Neural progenitor cell (in vitro differentiated cells): ENCODE results near the gene MCCC1. TPM values are rescaled to one million over a fixed set of nuclear protein-coding genes. Genes with fewer than 3 reads are reported as not detected.
A peak's percentile ranks its signal among the peaks of the same experiment; 100 is the strongest.

Experiments
- DNase-seq: peaks from one replicate; pipeline ENCODE4 v3.0.0-alpha.2; 2016; ENCODE audit warnings: low spot score
- H2AFZ ChIP-seq: fragments of 200-600 bp; sonication (generic); replicated peaks from 2 replicates; pipeline ENCODE4 v1.6.1; 2016; ENCODE audit warnings: antibody characterized with exemption
- H3F3A ChIP-seq: fragments of 200-600 bp; sonication (generic); 2 replicates; pipeline ENCODE4 v1.6.1; 2016; ENCODE audit warnings: antibody characterized with exemption, low read depth
- H3K27ac ChIP-seq: fragments of 200-600 bp; sonication (generic); 2 replicates; pipeline ENCODE4 v1.5.1; 2016; ENCODE audit warnings: mild to moderate bottlenecking
- H3K27me3 ChIP-seq: fragments of 200-600 bp; sonication (generic); 2 replicates; pipeline ENCODE4 v1.6.1; 2016; ENCODE audit warnings: mild to moderate bottlenecking, moderate library complexity
- H3K36me3 ChIP-seq: fragments of 200-600 bp; sonication (generic); 2 replicates; pipeline ENCODE4 v1.5.1; 2016
- H3K4me1 ChIP-seq: fragments of 200-600 bp; sonication (generic); 2 replicates; pipeline ENCODE4 v1.6.1; 2016; ENCODE audit warnings: mixed run types
- H3K4me2 ChIP-seq: fragments of 200-600 bp; sonication (generic); 2 replicates; pipeline ENCODE4 v1.6.1; 2016
- H3K4me3 ChIP-seq: fragments of 200-600 bp; sonication (generic); 2 replicates; pipeline ENCODE4 v1.5.1; 2016
- H3K79me2 ChIP-seq: fragments of 200-600 bp; sonication (generic); 2 replicates; pipeline ENCODE4 v1.6.1; 2016; ENCODE audit warnings: low read depth
- H3K9ac ChIP-seq: fragments of 200-600 bp; sonication (generic); 2 replicates; pipeline ENCODE4 v1.6.1; 2016
- H3K9me3 ChIP-seq: fragments of 200-600 bp; sonication (generic); 2 replicates; pipeline ENCODE4 v1.5.1; 2016; ENCODE audit warnings: low read depth
- H4K20me1 ChIP-seq: fragments of 200-600 bp; sonication (generic); 2 replicates; pipeline ENCODE4 v1.6.1; 2016; ENCODE audit warnings: low read depth
- H3K27ac Mint-ChIP-seq: 3 replicates; pipeline ENCODE4 v1.8.0; 2021; ENCODE audit warnings: mixed read lengths
- H3K27me3 Mint-ChIP-seq: 2 replicates; pipeline ENCODE4 v1.8.0; 2022; ENCODE audit warnings: low read depth, mild to moderate bottlenecking, inconsistent platforms, moderate library complexity, mixed read lengths; ENCODE audit not compliant: insufficient read depth
- H3K36me3 Mint-ChIP-seq: 3 replicates; pipeline ENCODE4 v1.8.0; 2021; ENCODE audit warnings: mixed read lengths
- H3K4me1 Mint-ChIP-seq: 3 replicates; pipeline ENCODE4 v1.8.0; 2021; ENCODE audit warnings: mixed read lengths
- H3K4me3 Mint-ChIP-seq: 3 replicates; pipeline ENCODE4 v1.8.0; 2021; ENCODE audit warnings: mild to moderate bottlenecking, moderate library complexity, mixed read lengths
- H3K9me3 Mint-ChIP-seq: 3 replicates; pipeline ENCODE4 v1.8.0; 2020; ENCODE audit warnings: mixed read lengths
- CTCF ChIP-seq: fragments of 200-600 bp; sonication (generic); IDR thresholded peaks from 2 replicates; pipeline ENCODE4 v1.5.1; 2017; ENCODE audit warnings: antibody characterized with exemption, mild to moderate bottlenecking
- EZH2 ChIP-seq: fragments of 200-600 bp; sonication (generic); IDR thresholded peaks from 2 replicates; pipeline ENCODE4 v1.6.1; 2017; ENCODE audit warnings: antibody characterized with exemption, mild to moderate bottlenecking, moderate library complexity
- EZH2phosphoT487 ChIP-seq: fragments of 200-600 bp; sonication (generic); IDR thresholded peaks from 2 replicates; pipeline ENCODE4 v1.6.1; 2017; ENCODE audit warnings: antibody characterized with exemption
- total RNA-seq: library from RNA; depleted of rRNA; stranded (reverse); fragments of >200 nt; gene quantifications from 2 replicates; pipeline ENCODE4 v1.2.3, GENCODE V29; 2015; ENCODE audit warnings: low replicate concordance

MCCC1 gene
- total RNA-seq, 1 donor from 2014 or later = 34.9 TPM

- no peaks in the 10 kb centered on the region for H3K79me2 ChIP-seq
- Mint-ChIP-seq H3K4me3 (no peak overlapping the region), H3K27ac (no peak overlapping the region), H3K9me3 (peaks cover 8% of the 10 kb centered on the region), H3K27me3 (no peaks in the 10 kb centered on the region), H3K4me1 (no peaks in the 10 kb centered on the region), H3K36me3 (peaks cover 34% of the 10 kb centered on the region)
- H3K4me1 ChIP-seq = no peaks in the 10 kb centered on the region
- H3K4me2 ChIP-seq = no peak overlapping the region
- no peak overlapping the region for H3K4me3 ChIP-seq
- DNase-seq = no peak
- no peaks in the 10 kb centered on the region for H3K27me3 ChIP-seq
- H3F3A ChIP-seq = no peaks in the 10 kb centered on the region
- TF ChIP-seq CTCF = no peak
- TF ChIP-seq EZH2phosphoT487 = no peak
- no peak for TF ChIP-seq EZH2
- no peak overlapping the region for H2AFZ ChIP-seq
- no peak overlapping the region for H3K27ac ChIP-seq
- no peaks in the 10 kb centered on the region for H3K9me3 ChIP-seq
- H3K9ac ChIP-seq = no peak overlapping the region
- peaks cover 13% of the 10 kb centered on the region for H3K36me3 ChIP-seq
- H4K20me1 ChIP-seq = no peaks in the 10 kb centered on the region
These were observed 52.4 kb downstream of the MCCC1 start for GRCh38 chr3:183046883-183047282.

GRCh38 chr3:183044547-183045229, 54.6 kb downstream of the MCCC1 start:
- H3K79me2 ChIP-seq = no peaks in the 10 kb centered on the region
- Mint-ChIP-seq H3K36me3 (peaks cover 27% of the 10 kb centered on the region), H3K4me3 (no peak overlapping the region), H3K27ac (no peak overlapping the region), H3K27me3 (no peaks in the 10 kb centered on the region), H3K4me1 (no peaks in the 10 kb centered on the region), H3K9me3 (no peaks in the 10 kb centered on the region)
- no peak overlapping the region for H3K4me2 ChIP-seq
- H2AFZ ChIP-seq = no peak overlapping the region
- no peaks in the 10 kb centered on the region for H3K4me1 ChIP-seq
- no peaks in the 10 kb centered on the region for H4K20me1 ChIP-seq
- no peak overlapping the region for H3K27ac ChIP-seq
- TF ChIP-seq EZH2phosphoT487 = no peak
- no peak overlapping the region for H3K9ac ChIP-seq
- DNase-seq = no peak
- no peaks in the 10 kb centered on the region for H3K27me3 ChIP-seq
- H3F3A ChIP-seq = no peaks in the 10 kb centered on the region
- peaks cover 10% of the 10 kb centered on the region for H3K36me3 ChIP-seq
- no peak overlapping the region for H3K4me3 ChIP-seq
- H3K9me3 ChIP-seq = no peaks in the 10 kb centered on the region

GRCh38 chr3:183038757-183039156, 60.5 kb downstream of the MCCC1 start:
- peaks cover 39% of the 10 kb centered on the region for H3K36me3 Mint-ChIP-seq
- H3K4me1 ChIP-seq = no peaks in the 10 kb centered on the region
- no peak overlapping the region for H3K4me3 ChIP-seq
- H3K9me3 Mint-ChIP-seq = no peaks in the 10 kb centered on the region
- no peak overlapping the region for H3K27ac ChIP-seq
- peaks cover 3% of the 10 kb centered on the region for H3K36me3 ChIP-seq
- no peaks in the 10 kb centered on the region for H3K27me3 ChIP-seq
- H3K27ac Mint-ChIP-seq = peak overlapping the region; percentile 19
- H4K20me1 ChIP-seq = no peaks in the 10 kb centered on the region
- no peaks in the 10 kb centered on the region for H3K79me2 ChIP-seq
- H3K4me1 Mint-ChIP-seq = no peaks in the 10 kb centered on the region
- no peak for DNase-seq
- H3K9ac ChIP-seq = no peak overlapping the region
- peaks cover 2% of the 10 kb centered on the region for H3K27me3 Mint-ChIP-seq
- no peak overlapping the region for H2AFZ ChIP-seq
- no peak for TF ChIP-seq CTCF
- no peak for TF ChIP-seq EZH2
- TF ChIP-seq EZH2phosphoT487 = no peak
- no peaks in the 10 kb centered on the region for H3F3A ChIP-seq
- H3K4me3 Mint-ChIP-seq = no peak overlapping the region
- H3K4me2 ChIP-seq = no peak overlapping the region
- no peaks in the 10 kb centered on the region for H3K9me3 ChIP-seq

DNA sequence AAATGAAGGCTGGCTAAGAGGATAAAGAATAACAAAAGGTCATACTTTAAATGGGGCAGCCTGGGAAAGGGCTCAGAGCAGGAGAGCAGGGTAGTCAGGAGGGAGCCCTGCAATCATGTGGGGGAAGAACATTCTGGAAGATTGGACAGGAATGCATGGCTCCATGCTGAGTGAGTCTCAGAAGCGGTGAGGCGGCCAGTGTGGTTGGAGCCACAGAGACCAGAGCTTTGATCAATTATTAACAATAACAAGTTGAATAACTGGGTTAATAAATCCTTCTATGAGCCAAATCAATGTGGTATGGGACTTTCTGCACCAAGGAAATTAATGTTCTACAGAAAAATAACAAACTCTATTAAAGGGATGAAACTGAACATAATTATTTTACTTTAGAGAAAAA, 61.1 kb downstream of the MCCC1 start:
- Histone ChIP-seq H3K36me3 (peaks cover 3% of the 10 kb centered on the region), H3K4me2 (no peak overlapping the region), H3K27me3 (no peaks in the 10 kb centered on the region), H3K27ac (no peak overlapping the region), H3F3A (no peaks in the 10 kb centered on the region), H4K20me1 (no peaks in the 10 kb centered on the region), H3K4me1 (no peaks in the 10 kb centered on the region), H3K9me3 (no peaks in the 10 kb centered on the region), H3K79me2 (no peaks in the 10 kb centered on the region), H3K4me3 (no peak overlapping the region), H2AFZ (no peak overlapping the region), H3K9ac (no peak overlapping the region)
- Mint-ChIP-seq H3K4me3 (no peak overlapping the region), H3K36me3 (peaks cover 36% of the 10 kb centered on the region), H3K27me3 (peaks cover 2% of the 10 kb centered on the region), H3K4me1 (no peaks in the 10 kb centered on the region), H3K9me3 (no peaks in the 10 kb centered on the region), H3K27ac (no peak overlapping the region)
- no peak for DNase-seq
- no peak for TF ChIP-seq CTCF
- no peak for TF ChIP-seq EZH2phosphoT487
- no peak for TF ChIP-seq EZH2
